ENCODE results near the gene PPP1R36. TPM values are rescaled to one million over a fixed set of nuclear protein-coding genes. Genes with fewer than 3 reads are reported as not detected.
A peak's percentile ranks its signal among the peaks of the same experiment; 100 is the strongest.

PPP1R36 gene
- total RNA-seq, 1 experiment from 2014 or later, result 0.34 TPM

DNA sequence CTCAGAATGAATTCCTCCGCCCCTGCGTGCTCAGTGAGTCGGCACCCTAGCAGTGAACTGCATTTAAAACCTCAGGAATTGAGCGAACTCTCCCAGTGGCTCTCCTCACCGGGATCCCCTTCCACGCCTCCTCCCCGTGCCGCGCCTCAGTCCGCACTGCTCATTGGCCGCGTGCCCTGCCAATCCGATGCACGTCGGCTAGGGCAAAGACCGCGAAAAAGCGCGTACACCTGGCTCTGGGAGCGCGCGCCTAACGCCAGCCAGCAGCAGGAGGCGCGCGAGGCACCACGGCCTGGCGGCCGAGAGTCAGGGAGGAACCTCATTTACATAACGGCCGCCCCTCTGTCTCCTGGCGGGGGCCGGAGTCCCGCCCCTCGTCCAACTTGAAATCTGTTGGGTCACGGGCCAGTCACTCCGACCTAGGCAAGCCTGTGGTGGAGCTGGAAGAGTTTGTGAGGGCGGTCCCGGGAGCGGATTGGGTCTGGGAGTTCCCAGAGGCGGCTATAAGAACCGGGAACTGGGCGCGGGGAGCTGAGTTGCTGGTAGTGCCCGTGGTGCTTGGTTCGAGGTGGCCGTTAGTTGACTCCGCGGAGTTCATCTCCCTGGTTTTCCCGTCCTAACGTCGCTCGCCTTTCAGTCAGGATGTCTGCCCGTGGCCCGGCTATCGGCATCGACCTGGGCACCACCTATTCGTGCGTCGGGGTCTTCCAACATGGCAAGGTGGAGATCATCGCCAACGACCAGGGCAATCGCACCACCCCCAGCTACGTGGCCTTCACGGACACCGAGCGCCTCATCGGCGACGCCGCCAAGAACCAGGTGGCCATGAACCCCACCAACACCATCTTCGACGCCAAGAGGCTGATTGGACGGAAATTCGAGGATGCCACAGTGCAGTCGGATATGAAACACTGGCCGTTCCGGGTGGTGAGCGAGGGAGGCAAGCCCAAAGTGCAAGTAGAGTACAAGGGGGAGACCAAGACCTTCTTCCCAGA is 9.3 kb upstream of the PPP1R36 start, which contains the start of gene HSPA2:
TSS of gene HSPA2 (plus strand) at position 534 of the 995 bp plus-strand sequence. CDS start at position 643, 109 bp downstream.
- CTCF ChIA-PET, result interaction anchor here (0.6 to 1.0 kb wide), 3 partner anchors 62 to 248 kb away, joined by 4 to 9 read pairs (median 7); no protein-coding TSS in a partner anchor
- no TSS peak for BruUV-seq (replicated peaks)
- DNase-seq (ENCODE audit: low spot score), result peak; percentile 99
- intact Hi-C loops (cut with micrococcal nuclease; ENCODE audit: unreplicated experiment), result loop anchor here (1.0 to 10.0 kb wide), 3 partner anchors 35 to 224 kb away; no protein-coding TSS in a partner anchor
- Histone ChIP-seq H3K36me3 (ENCODE audit: insufficient read depth, low read length, poor library complexity, severe bottlenecking) (no peaks in the 10 kb centered on the region), H3K27ac (ENCODE audit: low read depth, low read length, poor library complexity, severe bottlenecking) (peak within 1 kb of the TSS; percentile 76), H3K4me1 (ENCODE audit: insufficient read depth, low read length, poor library complexity, severe bottlenecking) (no peaks in the 10 kb centered on the region), H3K9me3 (ENCODE audit: low read depth, low read length, poor library complexity, severe bottlenecking) (peaks cover 11% of the 10 kb centered on the region), H3K4me3 (ENCODE audit: low read depth, low read length, poor library complexity, severe bottlenecking) (peak within 1 kb of the TSS; percentile 59), H3K27me3 (replicated peaks; ENCODE audit: insufficient read depth, low read depth, low read length, poor library complexity) (no peaks in the 10 kb centered on the region)
- POLR2A ChIA-PET (ENCODE audit: low non-redundant PET), result interaction anchor here (0.6 to 1.0 kb wide), 4 partner anchors 98 to 1086 kb away, joined by 3 to 11 read pairs (median 4); partner anchors contain the start of gene MTHFD1
- no peak for TF ChIP-seq EZH2 (IDR thresholded peaks at IDR 0.05; ENCODE audit: borderline replicate concordance, low read depth, low read length, poor library complexity, severe bottlenecking)
- TF ChIP-seq, protein P1, sequence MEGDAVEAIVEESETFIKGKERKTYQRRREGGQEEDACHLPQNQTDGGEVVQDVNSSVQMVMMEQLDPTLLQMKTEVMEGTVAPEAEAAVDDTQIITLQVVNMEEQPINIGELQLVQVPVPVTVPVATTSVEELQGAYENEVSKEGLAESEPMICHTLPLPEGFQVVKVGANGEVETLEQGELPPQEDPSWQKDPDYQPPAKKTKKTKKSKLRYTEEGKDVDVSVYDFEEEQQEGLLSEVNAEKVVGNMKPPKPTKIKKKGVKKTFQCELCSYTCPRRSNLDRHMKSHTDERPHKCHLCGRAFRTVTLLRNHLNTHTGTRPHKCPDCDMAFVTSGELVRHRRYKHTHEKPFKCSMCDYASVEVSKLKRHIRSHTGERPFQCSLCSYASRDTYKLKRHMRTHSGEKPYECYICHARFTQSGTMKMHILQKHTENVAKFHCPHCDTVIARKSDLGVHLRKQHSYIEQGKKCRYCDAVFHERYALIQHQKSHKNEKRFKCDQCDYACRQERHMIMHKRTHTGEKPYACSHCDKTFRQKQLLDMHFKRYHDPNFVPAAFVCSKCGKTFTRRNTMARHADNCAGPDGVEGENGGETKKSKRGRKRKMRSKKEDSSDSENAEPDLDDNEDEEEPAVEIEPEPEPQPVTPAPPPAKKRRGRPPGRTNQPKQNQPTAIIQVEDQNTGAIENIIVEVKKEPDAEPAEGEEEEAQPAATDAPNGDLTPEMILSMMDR (conservative IDR thresholded peaks at IDR 0.05; ENCODE audit: low read depth, low read length), result peak; percentile 86

DNA sequence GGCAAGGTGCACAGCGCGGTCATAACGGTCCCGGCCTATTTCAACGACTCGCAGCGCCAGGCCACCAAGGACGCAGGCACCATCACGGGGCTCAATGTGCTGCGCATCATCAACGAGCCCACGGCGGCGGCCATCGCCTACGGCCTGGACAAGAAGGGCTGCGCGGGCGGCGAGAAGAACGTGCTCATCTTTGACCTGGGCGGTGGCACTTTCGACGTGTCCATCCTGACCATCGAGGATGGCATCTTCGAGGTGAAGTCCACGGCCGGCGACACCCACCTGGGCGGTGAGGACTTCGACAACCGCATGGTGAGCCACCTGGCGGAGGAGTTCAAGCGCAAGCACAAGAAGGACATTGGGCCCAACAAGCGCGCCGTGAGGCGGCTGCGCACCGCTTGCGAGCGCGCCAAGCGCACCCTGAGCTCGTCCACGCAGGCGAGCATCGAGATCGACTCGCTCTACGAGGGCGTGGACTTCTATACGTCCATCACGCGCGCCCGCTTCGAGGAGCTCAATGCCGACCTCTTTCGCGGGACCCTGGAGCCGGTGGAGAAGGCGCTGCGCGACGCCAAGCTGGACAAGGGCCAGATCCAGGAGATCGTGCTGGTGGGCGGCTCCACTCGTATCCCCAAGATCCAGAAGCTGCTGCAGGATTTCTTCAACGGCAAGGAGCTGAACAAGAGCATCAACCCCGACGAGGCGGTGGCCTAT is 8.3 kb upstream of the PPP1R36 start:
- Histone ChIP-seq H3K27me3 (replicated peaks; ENCODE audit: insufficient read depth, low read depth, low read length, poor library complexity) (no peaks in the 10 kb centered on the region), H3K27ac (ENCODE audit: low read depth, low read length, poor library complexity, severe bottlenecking) (no peak overlapping the region), H3K36me3 (ENCODE audit: insufficient read depth, low read length, poor library complexity, severe bottlenecking) (no peaks in the 10 kb centered on the region), H3K4me3 (ENCODE audit: low read depth, low read length, poor library complexity, severe bottlenecking) (peak overlapping the region; percentile 59), H3K4me1 (ENCODE audit: insufficient read depth, low read length, poor library complexity, severe bottlenecking) (no peaks in the 10 kb centered on the region), H3K9me3 (ENCODE audit: low read depth, low read length, poor library complexity, severe bottlenecking) (peaks cover 11% of the 10 kb centered on the region)
- POLR2A ChIA-PET (ENCODE audit: low non-redundant PET), result interaction anchor here (0.6 to 0.7 kb wide), 2 partner anchors 31 to 36 kb away, joined by 3 read pairs; no protein-coding TSS in a partner anchor
- CTCF ChIA-PET, result no interaction called here
- intact Hi-C loops (cut with micrococcal nuclease; ENCODE audit: unreplicated experiment), result loop anchor here (2.0 to 10.0 kb wide), 2 partner anchors 95 to 223 kb away; no protein-coding TSS in a partner anchor
- BruUV-seq (replicated peaks), result no TSS peak
- DNase-seq (ENCODE audit: low spot score), result no peak
- no peak for TF ChIP-seq EZH2 (IDR thresholded peaks at IDR 0.05; ENCODE audit: borderline replicate concordance, low read depth, low read length, poor library complexity, severe bottlenecking)
- TF ChIP-seq, protein P1 (conservative IDR thresholded peaks at IDR 0.05; ENCODE audit: low read depth, low read length), result no peak

Data from A673 (cell line).